Keratinocyte (primary cell): Measurements from ENCODE around the gene PRKN.

Experiments
- CTCF ChIP-seq, 3 experiments: IDR thresholded peaks in 1 of 3; conservative IDR thresholded peaks in 1 of 3; optimal IDR thresholded peaks in 1 of 3; 2 replicates in 2 of 3; 3 replicates in 1 of 3; pipeline versions ENCODE3 to v1.5.1; 2011; ENCODE audit warnings: low read length in 3 of 3, mild to moderate bottlenecking in 3 of 3, moderate library complexity in 2 of 3, control low read depth in 1 of 3, inconsistent platforms in 1 of 3; ENCODE audit not compliant: insufficient read depth in 2 of 3; ENCODE audit errors: extremely low read depth in 1 of 3
- EZH2 ChIP-seq: IDR thresholded peaks from one replicate; pipeline ENCODE4 v1.6.1; 2012; ENCODE audit warnings: inconsistent platforms, mild to moderate bottlenecking, low read length, moderate library complexity

DNA sequence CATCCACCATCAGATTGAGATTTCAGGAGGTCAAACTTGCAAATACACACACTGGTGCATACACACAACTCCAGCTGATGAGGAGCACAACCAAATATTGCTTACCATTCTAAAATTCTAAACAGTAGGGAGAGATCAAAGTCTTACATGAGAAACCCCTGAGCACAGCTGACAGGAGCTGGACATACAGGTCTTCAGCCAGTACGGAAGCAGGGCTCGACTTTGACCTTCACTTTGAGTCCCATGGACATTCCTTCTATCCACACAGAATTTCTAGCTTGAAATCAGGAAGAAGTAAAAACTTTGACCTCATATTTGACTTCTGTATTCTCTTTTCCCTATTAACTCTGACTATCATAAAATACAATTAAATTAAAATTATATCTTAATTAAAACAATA is 90.2 kb downstream of the PRKN start:
- TF ChIP-seq CTCF (optimal IDR thresholded peaks at IDR 0.05 in 1 of 3, IDR thresholded peaks at IDR 0.05 in 1 of 3, conservative IDR thresholded peaks at IDR 0.05 in 1 of 3; ENCODE audit: extremely low read depth in 1 of 3, insufficient read depth in 2 of 3, low read length in 3 of 3): no peak
- TF ChIP-seq EZH2: no peak
